Stimulated activated CD4-positive, alpha-beta T cell treated with anti-CD3 and anti-CD28 coated beads, Interleukin-1b, Interleukin-23, amount 100 ng/mL, for 48 hours (primary cell): ENCODE measurements around the gene BMP3.
"Not testable (repeated sequence)": the region's sequence is repeated elsewhere in the genome, so short reads cannot be mapped to it uniquely, and the experiment has no call there.

Experiments
- DNase-seq: peaks from one replicate; pipeline ENCODE4 v3.0.0-alpha.2; 2020

Gene BMP3, protein sequence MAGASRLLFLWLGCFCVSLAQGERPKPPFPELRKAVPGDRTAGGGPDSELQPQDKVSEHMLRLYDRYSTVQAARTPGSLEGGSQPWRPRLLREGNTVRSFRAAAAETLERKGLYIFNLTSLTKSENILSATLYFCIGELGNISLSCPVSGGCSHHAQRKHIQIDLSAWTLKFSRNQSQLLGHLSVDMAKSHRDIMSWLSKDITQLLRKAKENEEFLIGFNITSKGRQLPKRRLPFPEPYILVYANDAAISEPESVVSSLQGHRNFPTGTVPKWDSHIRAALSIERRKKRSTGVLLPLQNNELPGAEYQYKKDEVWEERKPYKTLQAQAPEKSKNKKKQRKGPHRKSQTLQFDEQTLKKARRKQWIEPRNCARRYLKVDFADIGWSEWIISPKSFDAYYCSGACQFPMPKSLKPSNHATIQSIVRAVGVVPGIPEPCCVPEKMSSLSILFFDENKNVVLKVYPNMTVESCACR

DNA sequence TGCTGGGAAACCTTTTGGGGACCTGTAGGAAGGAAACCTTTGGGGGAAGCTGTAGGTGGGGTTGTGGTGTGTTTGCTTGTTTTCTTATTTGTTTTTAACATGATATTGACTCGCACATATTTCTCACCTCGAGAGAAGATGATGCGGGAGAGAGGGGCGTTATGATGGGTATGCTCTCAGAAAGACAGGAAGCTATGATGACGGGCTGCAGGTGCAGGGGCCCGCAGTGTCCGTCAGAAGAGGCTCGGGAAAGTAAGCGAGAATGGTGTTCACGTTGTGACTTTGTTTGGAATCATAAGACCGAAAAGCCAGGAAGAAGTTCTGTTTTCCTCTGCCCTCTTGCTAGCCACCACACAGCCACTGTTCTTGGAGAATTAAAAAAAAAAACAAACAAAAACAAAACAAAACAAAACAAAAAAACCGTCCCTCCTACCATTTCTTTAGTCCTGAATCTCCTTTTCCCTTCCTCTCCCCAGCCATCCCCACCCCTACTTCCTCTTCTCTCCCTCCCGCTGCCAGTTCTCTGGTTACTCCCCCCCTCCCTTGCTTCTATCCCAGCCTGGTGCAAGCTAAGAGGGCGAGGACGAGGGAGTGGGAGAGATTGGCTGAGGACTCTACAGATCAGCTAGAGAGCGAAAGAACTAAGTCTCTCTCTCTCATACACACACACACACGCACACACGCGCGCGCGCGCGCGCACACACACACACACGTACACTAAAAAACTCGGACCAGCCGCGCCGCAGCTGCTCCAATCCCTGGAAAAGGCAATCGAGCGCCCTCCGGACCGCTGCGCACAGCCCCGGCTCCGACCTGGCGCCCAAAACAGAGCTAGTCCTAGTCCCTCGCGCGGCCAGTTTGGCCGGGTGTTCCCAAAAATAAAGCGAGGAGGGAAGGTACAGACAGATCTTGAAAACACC is at the start of gene BMP3:
Gene BMP3 (plus strand): TSS at position 648 of the 920 bp plus-strand sequence. CDS start 577 bp downstream, outside the sequence.
- DNase-seq = no peak

DNA sequence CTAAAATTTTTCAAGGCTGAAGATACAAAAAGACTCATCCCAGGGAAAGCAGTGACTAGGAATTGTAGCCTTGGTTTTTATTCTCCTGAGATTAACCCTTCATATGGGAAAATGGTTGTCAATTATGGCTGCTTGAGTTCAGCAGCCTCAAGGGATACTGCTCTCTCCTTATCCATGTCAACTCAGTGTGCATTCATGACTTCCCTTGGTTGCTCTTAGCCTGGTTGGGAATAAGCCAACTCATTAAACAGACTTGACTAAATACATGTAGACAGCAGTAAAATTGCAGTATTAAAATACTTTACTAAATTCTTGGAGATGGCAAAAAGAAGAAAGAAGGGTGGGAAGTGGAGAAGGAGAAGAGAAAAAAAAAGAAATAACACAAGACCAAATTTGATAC is 44.5 kb upstream of the BMP3 start:
- DNase-seq = no peak

DNA sequence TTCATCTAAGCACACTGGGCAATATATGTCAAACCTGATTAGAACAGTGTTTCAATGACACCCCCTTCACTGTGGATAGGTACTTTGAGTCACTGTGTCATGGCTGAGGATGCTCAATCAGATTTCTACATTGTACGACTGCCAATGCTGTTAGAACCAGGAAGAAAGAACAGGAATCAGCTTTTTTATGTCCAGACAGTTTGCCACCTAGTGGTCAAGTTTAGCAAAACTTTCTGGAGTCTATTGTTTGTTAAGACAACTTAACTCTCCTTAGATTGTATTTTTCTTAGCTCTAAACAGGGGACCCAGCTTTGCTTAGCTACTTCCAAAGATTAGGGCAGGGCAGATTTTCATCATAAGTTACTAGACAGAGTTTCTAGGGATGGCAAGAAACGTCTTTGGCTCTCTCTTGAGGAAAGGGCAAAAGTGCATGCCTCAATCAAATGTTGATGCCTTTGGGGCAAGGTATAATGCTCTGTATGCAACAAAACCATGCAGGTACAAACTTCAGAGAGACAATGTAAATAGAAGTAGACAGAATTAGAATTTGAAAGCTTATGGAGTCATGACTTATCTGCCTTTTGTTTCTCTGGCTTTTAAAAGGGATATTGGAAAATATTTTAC is 40.5 kb upstream of the BMP3 start:
- no peak for DNase-seq

DNA sequence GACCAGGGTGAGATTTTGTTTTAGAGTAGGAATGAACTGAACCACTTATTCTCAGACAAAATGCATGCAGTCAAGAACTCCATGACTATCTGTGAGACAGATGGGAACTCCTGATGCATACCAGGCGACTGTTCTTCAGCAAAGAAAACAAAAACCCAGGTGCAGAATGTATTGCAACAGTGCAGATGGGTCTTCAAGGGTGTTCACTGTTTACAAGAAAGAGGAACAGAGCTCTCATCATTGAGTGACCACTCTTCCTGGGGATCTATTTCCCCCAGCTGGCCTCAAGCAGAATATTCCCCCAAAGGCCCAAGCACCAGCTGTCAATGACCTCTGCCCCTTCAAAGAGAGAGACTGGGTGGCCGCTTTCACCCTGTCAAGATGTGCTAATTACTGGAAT is 39.7 kb upstream of the BMP3 start:
- no peak for DNase-seq

DNA sequence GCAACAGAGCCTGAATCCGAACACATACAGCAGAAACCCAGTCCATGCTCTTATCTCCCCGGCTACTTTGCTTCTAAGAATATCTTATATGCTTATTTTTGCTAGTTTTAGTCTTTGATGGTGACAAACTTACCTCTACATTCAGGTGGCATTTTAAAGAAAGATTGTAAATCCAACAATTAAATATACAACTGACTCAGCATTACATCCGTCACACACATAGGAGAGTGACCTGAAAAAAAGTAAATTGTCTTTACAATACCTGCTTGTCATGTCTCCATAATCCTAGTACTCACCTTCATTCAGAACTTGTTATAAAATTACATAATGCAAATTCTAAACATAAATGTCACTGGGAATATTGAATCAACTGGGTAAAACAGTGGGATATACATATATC is 30.6 kb upstream of the BMP3 start:
- DNase-seq = no peak

DNA sequence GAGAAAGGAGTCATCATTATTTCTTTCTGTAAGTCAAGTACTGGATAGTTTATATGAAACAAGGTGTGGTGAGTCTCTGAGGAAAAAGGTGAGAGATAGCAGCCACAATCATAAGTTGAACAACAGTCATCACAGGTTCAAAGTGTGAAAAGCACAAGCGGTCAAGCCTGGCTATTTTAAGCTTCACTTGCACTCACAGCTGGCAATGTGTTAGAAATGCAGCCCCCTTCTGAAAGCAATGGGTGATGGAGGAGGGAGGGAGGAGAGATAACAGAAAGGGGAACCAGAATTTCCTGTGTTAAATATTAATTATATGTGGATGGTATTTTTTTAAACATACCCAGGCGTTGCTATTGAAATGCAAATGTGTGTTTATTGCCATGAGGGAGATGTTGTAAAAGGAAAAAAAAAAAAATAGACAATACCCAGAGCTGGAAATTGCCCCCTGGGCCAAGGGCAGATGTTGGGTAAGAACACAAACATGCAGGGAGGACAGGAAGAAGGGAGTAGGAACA is 26.9 kb upstream of the BMP3 start:
- DNase-seq = no peak

DNA sequence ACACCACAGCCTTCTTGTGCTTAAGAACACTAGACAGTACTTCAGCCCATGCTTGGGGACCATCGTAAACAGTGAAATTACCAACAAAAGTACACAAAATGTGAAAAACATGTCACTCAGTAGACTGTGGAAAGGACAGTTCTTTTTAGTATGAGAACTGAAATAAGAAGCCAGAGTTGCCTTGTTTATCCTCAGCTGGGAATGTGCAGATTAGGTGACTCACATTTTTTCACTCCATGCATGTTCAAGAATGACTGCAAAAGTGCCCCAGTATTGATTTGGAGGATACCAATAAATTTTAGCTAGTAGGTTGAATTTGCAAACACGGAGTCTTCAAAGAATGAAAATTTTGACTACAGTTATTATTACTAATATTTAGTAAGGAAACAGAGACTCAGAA is 23.1 kb upstream of the BMP3 start:
- DNase-seq = no peak

DNA sequence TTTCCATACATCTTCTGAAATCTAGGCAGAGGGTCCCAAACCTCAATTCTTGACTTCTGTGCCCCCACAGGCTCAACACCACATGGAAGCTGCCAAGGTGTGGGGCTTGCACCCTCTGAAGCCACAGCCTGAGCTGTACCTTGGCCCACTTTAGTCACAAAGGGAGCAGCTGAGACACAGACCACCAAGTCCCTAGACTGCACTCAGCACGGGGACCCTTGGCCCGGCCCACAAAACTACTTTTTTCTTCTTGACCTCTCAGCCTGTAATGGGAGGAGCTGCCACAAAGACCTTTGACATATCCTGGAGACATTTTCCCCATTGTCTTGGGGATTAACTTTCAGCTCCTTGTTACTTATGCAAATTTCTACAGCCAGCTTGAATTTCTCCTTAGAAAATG is 13.9 kb upstream of the BMP3 start:
- not testable (repeated sequence) for DNase-seq

DNA sequence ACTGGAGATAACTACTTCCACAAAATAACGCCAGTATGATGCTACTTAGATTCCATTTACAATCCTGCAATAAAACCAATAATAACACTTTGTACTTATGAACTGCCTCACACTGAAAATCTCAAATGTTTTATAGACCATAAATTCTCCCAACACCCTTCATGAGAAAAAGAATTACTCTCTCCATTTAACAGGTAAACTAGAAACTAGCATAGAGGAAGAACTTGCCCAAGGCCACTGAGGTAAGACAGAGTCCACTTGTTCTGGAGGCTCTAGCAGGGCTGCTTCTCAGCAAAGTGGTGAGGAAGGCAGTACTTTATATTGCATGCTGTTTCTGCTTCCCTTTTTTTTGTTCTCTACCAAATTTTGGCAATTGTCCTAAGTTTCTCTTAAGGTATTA is 11.5 kb upstream of the BMP3 start:
- DNase-seq = no peak

DNA sequence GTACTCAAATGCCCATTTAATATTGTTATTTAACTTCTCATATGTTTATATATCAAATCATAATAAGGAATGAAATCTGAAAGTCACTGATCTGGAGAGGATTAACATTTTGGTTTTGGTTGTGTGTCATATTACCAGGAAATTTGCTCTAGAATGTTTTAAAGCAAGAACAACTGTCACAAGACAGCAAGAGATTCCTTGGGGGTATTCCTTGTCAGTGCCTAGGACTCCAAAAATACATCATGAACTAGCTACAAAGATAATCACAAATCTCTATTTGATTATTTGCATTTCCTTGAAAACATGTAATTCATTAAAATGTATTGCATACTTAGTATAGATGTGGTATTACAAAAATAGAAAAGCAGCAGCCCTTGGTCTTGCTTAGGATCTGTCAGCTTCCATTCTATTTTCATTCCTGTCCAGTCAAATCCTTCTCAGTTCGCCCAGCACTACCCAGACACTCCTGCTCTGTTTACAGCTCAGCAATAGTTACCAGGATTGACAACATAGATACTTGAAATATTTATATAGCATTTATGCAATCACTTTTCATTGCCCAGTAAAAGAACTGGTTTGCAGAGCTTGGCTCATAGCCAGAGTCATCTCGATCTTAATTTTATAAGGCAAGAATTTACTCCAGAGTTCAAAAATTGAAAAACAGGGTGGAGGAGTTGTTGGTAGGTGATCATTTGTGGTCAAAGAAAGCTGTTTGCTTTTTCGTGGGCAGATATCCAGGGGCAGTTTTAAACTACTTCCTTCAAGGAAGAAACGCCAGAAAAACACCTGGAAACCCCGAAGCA is 9.2 kb upstream of the BMP3 start:
- no peak for DNase-seq

DNA sequence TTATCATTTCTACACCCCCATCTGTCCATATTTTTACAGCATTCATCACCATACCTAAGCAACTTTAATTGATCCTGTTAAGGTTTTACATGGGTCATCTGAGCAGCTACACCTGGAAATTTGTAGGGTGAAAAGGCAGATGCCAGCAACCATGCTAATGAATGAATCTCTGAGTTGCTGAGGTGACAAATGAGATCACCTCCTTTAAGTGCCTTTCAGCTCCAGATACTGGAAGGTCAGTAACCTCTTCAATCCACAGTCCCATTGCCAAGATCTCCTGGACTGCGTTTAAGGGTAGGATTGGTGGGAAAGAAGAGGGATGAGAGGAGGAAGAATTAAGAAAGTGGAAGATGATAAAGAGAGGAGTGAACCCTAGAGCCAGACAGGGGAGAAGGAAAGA is 8.5 kb upstream of the BMP3 start:
- no peak for DNase-seq

DNA sequence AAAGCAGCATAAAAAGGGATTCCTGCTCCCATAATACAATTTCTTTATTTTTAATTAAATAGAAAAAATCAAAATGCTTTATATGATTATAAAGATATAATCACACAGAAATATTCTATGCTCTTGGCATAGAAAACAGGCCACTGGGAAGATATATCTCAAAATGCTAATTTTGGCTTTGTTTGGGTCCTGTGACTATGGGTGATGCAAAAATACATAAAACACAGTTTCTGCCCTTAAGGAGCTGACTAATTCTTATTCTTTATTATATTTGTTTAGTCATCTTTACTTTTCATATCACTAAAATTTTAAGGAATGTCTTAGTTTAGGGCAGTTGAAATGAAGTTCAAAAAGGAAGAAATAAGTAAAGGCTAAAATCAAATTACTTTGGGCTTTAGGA is 7.0 kb upstream of the BMP3 start:
- no peak for DNase-seq

DNA sequence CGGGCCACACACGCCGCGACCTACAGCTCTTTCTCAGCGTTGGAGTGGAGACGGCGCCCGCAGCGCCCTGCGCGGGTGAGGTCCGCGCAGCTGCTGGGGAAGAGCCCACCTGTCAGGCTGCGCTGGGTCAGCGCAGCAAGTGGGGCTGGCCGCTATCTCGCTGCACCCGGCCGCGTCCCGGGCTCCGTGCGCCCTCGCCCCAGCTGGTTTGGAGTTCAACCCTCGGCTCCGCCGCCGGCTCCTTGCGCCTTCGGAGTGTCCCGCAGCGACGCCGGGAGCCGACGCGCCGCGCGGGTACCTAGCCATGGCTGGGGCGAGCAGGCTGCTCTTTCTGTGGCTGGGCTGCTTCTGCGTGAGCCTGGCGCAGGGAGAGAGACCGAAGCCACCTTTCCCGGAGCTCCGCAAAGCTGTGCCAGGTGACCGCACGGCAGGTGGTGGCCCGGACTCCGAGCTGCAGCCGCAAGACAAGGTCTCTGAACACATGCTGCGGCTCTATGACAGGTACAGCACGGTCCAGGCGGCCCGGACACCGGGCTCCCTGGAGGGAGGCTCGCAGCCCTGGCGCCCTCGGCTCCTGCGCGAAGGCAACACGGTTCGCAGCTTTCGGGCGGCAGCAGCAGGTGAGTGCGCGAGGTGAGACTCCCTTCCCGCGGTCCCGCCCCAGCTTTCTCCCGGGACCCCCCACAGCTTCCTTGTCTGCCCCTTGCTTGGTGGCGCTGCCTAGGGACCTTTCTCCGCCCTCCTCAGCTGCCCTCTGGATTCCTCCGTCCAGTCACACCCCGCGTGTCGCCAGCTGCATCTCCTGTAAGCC is 678 bp downstream of the BMP3 start:
- DNase-seq = no peak

DNA sequence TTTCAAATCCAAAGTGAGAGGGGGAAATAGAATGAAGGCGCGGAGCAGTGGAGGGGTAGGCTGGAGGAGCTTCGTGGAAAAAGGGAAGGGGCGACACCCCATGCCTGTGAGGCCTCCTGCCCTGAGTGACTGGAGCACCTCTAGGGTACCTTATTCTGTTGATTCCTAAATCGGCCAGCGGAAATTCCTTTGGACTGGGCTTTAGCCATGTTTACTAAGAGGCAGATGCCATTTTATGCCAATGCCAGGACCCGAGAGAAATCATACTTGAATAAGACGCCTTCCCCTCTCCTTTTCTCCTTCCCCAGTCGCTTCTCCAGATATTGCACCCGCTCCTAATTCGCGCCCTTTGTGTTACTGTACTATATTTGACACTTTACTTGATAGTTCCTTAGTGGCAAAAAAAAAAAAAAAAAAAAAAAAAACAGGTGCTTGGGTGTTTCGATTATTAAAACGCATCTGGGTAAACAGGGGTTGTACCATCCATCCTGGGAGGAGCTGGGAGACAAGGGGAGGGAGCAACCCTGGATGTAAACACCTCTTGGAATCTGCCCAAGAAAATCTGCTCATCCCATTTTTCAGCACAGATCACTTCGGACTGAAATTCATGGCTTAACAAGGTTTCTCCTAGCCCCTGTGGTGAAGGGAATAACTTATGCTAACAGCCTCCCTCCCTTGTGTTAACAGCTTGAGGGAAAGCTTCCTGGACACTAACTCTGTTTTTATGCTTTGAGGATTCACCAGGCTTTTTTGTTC is 1.5 kb downstream of the BMP3 start:
- no peak for DNase-seq

DNA sequence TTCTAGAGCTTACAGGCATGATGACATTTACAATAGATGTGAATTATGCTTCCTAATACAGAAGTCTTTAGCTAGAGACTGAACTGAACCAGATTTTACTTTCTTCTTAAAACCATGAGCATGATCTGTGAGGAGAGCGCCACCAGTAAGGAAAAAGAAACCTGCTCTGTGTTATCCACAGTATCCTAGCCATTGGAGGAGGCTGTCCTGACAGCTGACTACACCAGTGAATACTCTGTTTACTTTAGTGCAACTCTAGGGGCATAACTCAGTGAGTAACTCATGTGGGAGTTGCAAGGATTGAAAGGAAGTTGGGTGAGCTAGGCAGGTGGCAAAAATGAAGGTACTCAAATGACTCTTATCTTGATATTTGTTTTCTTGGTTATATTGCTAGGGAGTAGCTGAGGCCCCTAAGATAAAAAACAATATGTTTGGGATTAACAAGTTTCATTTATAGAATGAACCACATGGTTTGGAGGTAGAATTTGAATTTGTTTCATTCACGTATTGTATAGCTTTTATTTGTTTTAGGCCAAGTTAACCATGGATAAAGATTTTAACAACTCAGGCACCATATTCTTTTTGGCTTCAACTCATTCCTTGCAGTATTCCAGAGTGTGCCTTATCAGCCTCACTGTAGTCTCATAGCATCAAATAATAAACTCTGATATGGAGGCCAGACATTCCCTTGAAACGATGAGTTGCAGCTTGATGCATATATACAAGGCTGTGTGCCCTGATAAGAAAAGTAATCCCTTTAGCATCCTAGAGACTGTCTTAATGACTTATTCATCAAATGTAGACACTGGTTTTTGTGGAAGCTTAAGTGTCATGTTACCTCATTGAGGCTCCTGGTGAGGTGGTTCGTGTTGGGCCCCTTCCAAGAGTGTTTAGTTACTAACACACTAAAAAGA is 2.5 kb downstream of the BMP3 start:
- no peak for DNase-seq

DNA sequence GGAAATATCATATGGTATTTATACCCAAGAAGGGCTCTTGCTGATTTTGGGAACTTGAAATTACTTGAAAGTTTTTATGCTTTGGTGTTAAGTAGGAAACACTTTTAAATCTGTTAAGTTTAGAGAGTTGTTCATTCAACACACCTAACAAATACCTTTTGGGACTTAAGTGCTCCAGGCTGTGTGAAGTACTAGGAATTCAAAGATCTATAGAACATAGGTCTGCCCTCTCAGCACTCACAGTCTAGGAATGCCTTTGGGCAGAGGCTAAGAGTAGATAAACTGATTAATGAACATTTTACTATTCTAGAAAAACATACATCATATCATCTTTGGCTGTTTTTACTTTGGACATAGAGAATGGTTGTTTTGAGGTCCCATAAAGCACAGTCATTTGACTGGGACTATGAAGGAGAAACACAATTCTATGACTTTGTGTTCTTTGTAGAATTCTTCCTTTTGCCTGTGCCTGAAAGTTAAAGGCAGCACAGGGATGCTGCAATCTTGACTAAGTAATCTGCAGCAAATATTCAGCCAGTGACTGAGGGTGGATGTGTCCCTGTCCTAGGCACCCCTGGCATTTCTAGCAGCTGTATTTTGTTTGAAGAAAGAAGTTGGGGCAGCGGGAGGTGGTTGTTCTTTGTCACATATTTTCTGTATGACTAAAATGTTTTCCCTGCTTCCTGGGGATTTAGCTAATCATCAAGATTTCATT is 8.3 kb downstream of the BMP3 start:
- no peak for DNase-seq

DNA sequence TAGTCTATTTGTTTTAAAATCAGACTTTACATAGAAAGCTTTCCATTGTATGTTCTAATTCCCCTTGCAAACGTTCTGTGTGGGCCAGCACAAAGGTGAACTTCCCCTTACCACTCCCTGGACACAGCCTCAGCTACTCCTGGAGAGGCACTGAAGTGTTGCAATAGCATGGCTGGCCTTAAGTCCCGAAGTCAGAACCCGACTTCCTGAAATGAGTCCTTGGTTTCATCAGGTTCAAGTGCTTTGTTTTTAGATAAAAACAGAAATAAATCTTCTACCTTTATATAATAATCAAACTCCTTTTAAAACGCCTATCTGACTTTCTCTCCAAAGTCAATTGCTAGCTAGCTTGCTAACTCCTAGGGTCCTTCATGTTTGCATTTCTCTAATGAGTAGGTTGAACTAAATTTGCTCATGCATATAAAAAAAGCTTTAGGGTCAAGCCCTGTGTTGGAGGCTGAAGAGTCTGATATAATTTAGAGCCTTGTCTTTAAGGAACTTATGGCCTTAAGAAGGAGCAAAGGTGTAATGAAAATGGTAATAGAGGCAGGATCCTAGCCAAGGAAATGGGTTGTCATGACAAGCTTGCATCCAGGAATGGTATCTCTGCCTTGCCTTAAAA is 9.0 kb downstream of the BMP3 start:
- no peak for DNase-seq

DNA sequence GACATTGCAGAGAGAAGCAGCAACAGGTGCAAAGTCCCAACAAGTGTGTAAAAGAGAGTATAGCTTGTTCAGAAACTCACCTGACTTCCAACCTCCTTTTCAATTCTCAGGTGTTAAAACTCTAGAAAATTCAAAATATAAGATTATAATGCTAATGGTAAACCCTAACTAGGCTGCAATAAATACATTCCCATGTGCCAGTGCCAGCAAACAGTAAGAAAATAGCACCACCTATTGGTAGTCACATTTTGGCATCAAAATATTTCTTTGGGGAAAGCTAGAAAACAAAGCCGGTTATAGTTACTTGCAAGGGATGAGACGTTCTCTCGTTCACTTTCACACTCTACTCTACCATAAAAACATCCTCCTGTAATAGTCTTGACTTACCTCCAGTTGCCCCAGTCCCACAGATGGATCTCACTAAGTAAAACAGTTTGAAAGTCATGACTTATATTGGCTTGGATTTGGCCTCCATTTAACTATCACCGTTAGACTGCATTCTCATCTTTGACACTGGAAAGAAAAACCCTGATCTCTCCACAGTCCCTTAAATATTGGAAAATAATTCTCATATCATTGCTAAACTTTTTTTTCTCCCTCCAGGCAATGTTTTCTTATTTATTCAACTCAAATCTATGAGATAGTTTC is 9.6 kb downstream of the BMP3 start:
- no peak for DNase-seq
